ENCODE data around the gene CD48. TPM values are rescaled to one million over a fixed set of nuclear protein-coding genes. Genes with fewer than 3 reads are reported as not detected.

The CD48 gene
- total and polyA plus RNA-seq, 7 experiments from 2014 or later, result 200 to 438 (median 353) TPM

- intact Hi-C loops (cut with micrococcal nuclease), result loop anchor here in 1 of 2 donors (1.0 kb wide), 2 partner anchors 8 to 22 kb away; no protein-coding TSS in a partner anchor
- Mint-ChIP-seq H3K9me3 (no peaks in the 10 kb centered on the region), H3K36me3 (peaks cover 0 to 25% (median 0%) of the 10 kb centered on the region in 5 donors), H3K27ac (peak overlapping the region; percentile 71 to 97 (median 95)), H3K27me3 (no peaks in the 10 kb centered on the region), H3K4me3 (peak overlapping the region in 6 of 10 donors; percentile 23 to 74 (median 33)), H3K4me1 (peaks cover 41 to 93% (median 79%) of the 10 kb centered on the region in 7 donors)
- Histone ChIP-seq H3K27me3 (ENCODE audit: control insufficient read depth in 2 of 2, insufficient read depth in 2 of 2, low read length in 2 of 2) (no peaks in the 10 kb centered on the region), H3K36me3 (ENCODE audit: control insufficient read depth in 2 of 3, insufficient read depth in 3 of 3, low read length in 3 of 3) (no peaks in the 10 kb centered on the region), H3K27ac (ENCODE audit: low read depth, low read length) (peak overlapping the region; percentile 3), H3K4me1 (ENCODE audit: control insufficient read depth in 2 of 2, insufficient read depth in 2 of 2, low read length in 2 of 2) (peaks cover 11 to 61% of the 10 kb centered on the region in 2 donors), H3K9me3 (ENCODE audit: control insufficient read depth in 2 of 3, low read length in 3 of 3) (no peaks in the 10 kb centered on the region), H3K4me3 (ENCODE audit: low read length) (no peak overlapping the region)
- DNase-seq (no peak), ATAC-seq (no peak)
- ChIA-PET CTCF (interaction anchor here (0.7 to 1.8 kb wide), 8 partner anchors 9 to 44 kb away, joined by 3 to 9 read pairs (median 4); no protein-coding TSS in a partner anchor), POLR2A (interaction anchor here (0.6 to 8.1 kb wide), 12 partner anchors 9 to 73 kb away, joined by 3 to 63 read pairs (median 4); no protein-coding TSS in a partner anchor)
Measured at GRCh38 chr1:160651433-160652064, 60.1 kb downstream of the CD48 start.

- CTCF ChIA-PET, result interaction anchor here (0.6 to 3.5 kb wide), 9 partner anchors 14 to 171 kb away, joined by 3 to 43 read pairs (median 3); no protein-coding TSS in a partner anchor
- H3K27me3 Mint-ChIP-seq, result no peaks in the 10 kb centered on the region
- intact Hi-C loops (cut with micrococcal nuclease), result loop anchor here (1.0 to 2.0 kb wide), 7 partner anchors 8 to 59 kb away; no protein-coding TSS in a partner anchor
- peak overlapping the region; percentile 89 for H3K27ac ChIP-seq (ENCODE audit: low read depth, low read length)
- no peaks in the 10 kb centered on the region for H3K27me3 ChIP-seq (ENCODE audit: control insufficient read depth in 2 of 2, insufficient read depth in 2 of 2, low read length in 2 of 2)
- H3K36me3 Mint-ChIP-seq, result peaks cover 0 to 55% (median 5%) of the 10 kb centered on the region in 5 donors
- no peak for DNase-seq
- peaks cover 49 to 92% (median 74%) of the 10 kb centered on the region in 7 donors for H3K4me1 Mint-ChIP-seq
- H3K9me3 Mint-ChIP-seq, result no peaks in the 10 kb centered on the region
- H3K36me3 ChIP-seq (ENCODE audit: control insufficient read depth in 2 of 3, insufficient read depth in 3 of 3, low read length in 3 of 3), result no peaks in the 10 kb centered on the region
- H3K9me3 ChIP-seq (ENCODE audit: control insufficient read depth in 2 of 3, low read length in 3 of 3), result no peaks in the 10 kb centered on the region
- peak; percentile 34 for ATAC-seq
- peak overlapping the region; percentile 86 for H3K4me3 ChIP-seq (ENCODE audit: low read length)
- peak overlapping the region; percentile 91 to 100 (median 95) for H3K4me3 Mint-ChIP-seq
- H3K27ac Mint-ChIP-seq, result peak overlapping the region; percentile 89 to 95 (median 94)
- POLR2A ChIA-PET, result interaction anchor here (0.6 to 8.1 kb wide), 14 partner anchors 9 to 216 kb away, joined by 3 to 94 read pairs (median 6); partner anchors contain the start of gene SLAMF6
- peaks cover 20 to 52% of the 10 kb centered on the region in 2 donors for H3K4me1 ChIP-seq (ENCODE audit: control insufficient read depth in 2 of 2, insufficient read depth in 2 of 2, low read length in 2 of 2)
Measured at GRCh38 chr1:160647329-160647720, 64.3 kb downstream of the CD48 start.

GRCh38 chr1:160646711-160647328 lies 64.8 kb downstream of the CD48 start, which contains the start of gene SLAMF1:
TSS of gene SLAMF1 (minus strand) at chr1:160647044. CDS start at chr1:160646945, 99 bp downstream.
- Mint-ChIP-seq H3K9me3 (no peaks in the 10 kb centered on the region), H3K27me3 (no peaks in the 10 kb centered on the region), H3K27ac (peak within 1 kb of the TSS; percentile 89 to 95 (median 94)), H3K36me3 (peaks cover 0 to 57% (median 5%) of the 10 kb centered on the region in 5 donors), H3K4me3 (peak within 1 kb of the TSS; percentile 91 to 100 (median 95)), H3K4me1 (peaks cover 46 to 92% (median 74%) of the 10 kb centered on the region in 7 donors)
- DNase-seq, result peak in 8 of 9 donors; percentile 45 to 65 (median 52)
- no peaks in the 10 kb centered on the region for H3K27me3 ChIP-seq (ENCODE audit: control insufficient read depth in 2 of 2, insufficient read depth in 2 of 2, low read length in 2 of 2)
- CTCF ChIA-PET, result interaction anchor here (0.6 to 3.5 kb wide), 11 partner anchors 14 to 172 kb away, joined by 3 to 43 read pairs (median 4); no protein-coding TSS in a partner anchor
- POLR2A ChIA-PET, result interaction anchor here (0.6 to 8.1 kb wide), 12 partner anchors 9 to 216 kb away, joined by 3 to 94 read pairs (median 8); partner anchors contain the start of gene SLAMF6
- peak; percentile 83 for ATAC-seq
- H3K9me3 ChIP-seq (ENCODE audit: control insufficient read depth in 2 of 3, low read length in 3 of 3), result no peaks in the 10 kb centered on the region
- peaks cover 26 to 52% of the 10 kb centered on the region in 2 donors for H3K4me1 ChIP-seq (ENCODE audit: control insufficient read depth in 2 of 2, insufficient read depth in 2 of 2, low read length in 2 of 2)
- no peaks in the 10 kb centered on the region for H3K36me3 ChIP-seq (ENCODE audit: control insufficient read depth in 2 of 3, insufficient read depth in 3 of 3, low read length in 3 of 3)
- intact Hi-C loops (cut with micrococcal nuclease), result loop anchor here (1.0 to 2.0 kb wide), 7 partner anchors 8 to 60 kb away; no protein-coding TSS in a partner anchor
- peak within 1 kb of the TSS; percentile 86 for H3K4me3 ChIP-seq (ENCODE audit: low read length)
- peak within 1 kb of the TSS; percentile 89 for H3K27ac ChIP-seq (ENCODE audit: low read depth, low read length)

- peak overlapping the region; percentile 86 for H3K4me3 ChIP-seq (ENCODE audit: low read length)
- H3K27me3 ChIP-seq (ENCODE audit: control insufficient read depth in 2 of 2, insufficient read depth in 2 of 2, low read length in 2 of 2), result no peaks in the 10 kb centered on the region
- CTCF ChIA-PET, result interaction anchor here (0.7 to 3.5 kb wide), 10 partner anchors 13 to 102 kb away, joined by 3 to 43 read pairs (median 4); no protein-coding TSS in a partner anchor
- Mint-ChIP-seq H3K9me3 (no peaks in the 10 kb centered on the region), H3K36me3 (peaks cover 0 to 59% (median 5%) of the 10 kb centered on the region in 5 donors), H3K4me1 (peaks cover 47 to 92% (median 74%) of the 10 kb centered on the region in 7 donors), H3K27me3 (no peaks in the 10 kb centered on the region), H3K27ac (peak overlapping the region; percentile 89 to 95 (median 94)), H3K4me3 (peak overlapping the region; percentile 91 to 100 (median 95))
- DNase-seq (no peak), ATAC-seq (no peak)
- peak overlapping the region; percentile 89 for H3K27ac ChIP-seq (ENCODE audit: low read depth, low read length)
- POLR2A ChIA-PET, result interaction anchor here (0.6 to 8.1 kb wide), 14 partner anchors 9 to 539 kb away, joined by 3 to 94 read pairs (median 6); no protein-coding TSS in a partner anchor
- no peaks in the 10 kb centered on the region for H3K9me3 ChIP-seq (ENCODE audit: control insufficient read depth in 2 of 3, low read length in 3 of 3)
- intact Hi-C loops (cut with micrococcal nuclease), result loop anchor here (2.0 kb wide), 2 partner anchors 29 to 61 kb away; no protein-coding TSS in a partner anchor
- H3K36me3 ChIP-seq (ENCODE audit: control insufficient read depth in 2 of 3, insufficient read depth in 3 of 3, low read length in 3 of 3), result no peaks in the 10 kb centered on the region
- H3K4me1 ChIP-seq (ENCODE audit: control insufficient read depth in 2 of 2, insufficient read depth in 2 of 2, low read length in 2 of 2), result peaks cover 31 to 52% of the 10 kb centered on the region in 2 donors
Measured at GRCh38 chr1:160646180-160646579, 65.4 kb downstream of the CD48 start.

GRCh38 chr1:160645386-160646130 lies 66.1 kb downstream of the CD48 start:
- intact Hi-C loops (cut with micrococcal nuclease), result loop anchor here (1.0 to 2.0 kb wide), 3 partner anchors 28 to 61 kb away; no protein-coding TSS in a partner anchor
- Histone ChIP-seq H3K9me3 (ENCODE audit: control insufficient read depth in 2 of 3, low read length in 3 of 3) (no peaks in the 10 kb centered on the region), H3K4me1 (ENCODE audit: control insufficient read depth in 2 of 2, insufficient read depth in 2 of 2, low read length in 2 of 2) (peaks cover 32 to 52% of the 10 kb centered on the region in 2 donors), H3K36me3 (ENCODE audit: control insufficient read depth in 2 of 3, insufficient read depth in 3 of 3, low read length in 3 of 3) (no peaks in the 10 kb centered on the region), H3K27ac (ENCODE audit: low read depth, low read length) (peak overlapping the region; percentile 89), H3K4me3 (ENCODE audit: low read length) (peak overlapping the region; percentile 86), H3K27me3 (ENCODE audit: control insufficient read depth in 2 of 2, insufficient read depth in 2 of 2, low read length in 2 of 2) (no peaks in the 10 kb centered on the region)
- CTCF ChIA-PET, result interaction anchor here (0.7 to 3.5 kb wide), 7 partner anchors 10 to 101 kb away, joined by 3 to 43 read pairs (median 5); no protein-coding TSS in a partner anchor
- POLR2A ChIA-PET, result interaction anchor here (0.6 to 8.1 kb wide), 13 partner anchors 10 to 540 kb away, joined by 3 to 94 read pairs (median 7); no protein-coding TSS in a partner anchor
- Mint-ChIP-seq H3K4me1 (peaks cover 46 to 92% (median 74%) of the 10 kb centered on the region in 7 donors), H3K9me3 (no peaks in the 10 kb centered on the region), H3K4me3 (peak overlapping the region; percentile 91 to 100 (median 95)), H3K27ac (peak overlapping the region; percentile 89 to 95 (median 94)), H3K27me3 (no peaks in the 10 kb centered on the region), H3K36me3 (peaks cover 0 to 58% (median 5%) of the 10 kb centered on the region in 5 donors)
- DNase-seq (no peak), ATAC-seq (no peak)
